BLaER1 treated with 17β-estradiol and CSF1 and Interleukin-3, amounts not matched to agents 10 nM and 100 nM (cell line): ENCODE results near the gene FAM240B.

Experiments used
- H3K27ac ChIP-seq, 11 experiments: shearing (Covaris generic); formaldehyde crosslinking; 2 replicates each; pipeline ENCODE4 v1.8.1; 2022
- H3K27me3 ChIP-seq, 11 experiments: shearing (Covaris generic); formaldehyde crosslinking; 2 replicates each; pipeline ENCODE4 v1.8.1; 2022
- H3K36me3 ChIP-seq, 11 experiments: shearing (Covaris generic); formaldehyde crosslinking; 2 replicates each; pipeline ENCODE4 v1.8.1; 2022
- H3K4me1 ChIP-seq, 10 experiments: shearing (Covaris generic); formaldehyde crosslinking; 2 replicates each; pipeline ENCODE4 v1.8.1; 2022
- H3K4me2 ChIP-seq, 11 experiments: shearing (Covaris generic); formaldehyde crosslinking; 2 replicates each; pipeline ENCODE4 v1.8.1; 2022
- H3K4me3 ChIP-seq, 10 experiments: shearing (Covaris generic); formaldehyde crosslinking; 2 replicates each; pipeline ENCODE4 v1.8.1; 2022
- H3K9ac ChIP-seq, 11 experiments: shearing (Covaris generic); formaldehyde crosslinking; 2 replicates each; pipeline ENCODE4 v1.8.1; 2022
- H3K9me3 ChIP-seq, 11 experiments: shearing (Covaris generic); formaldehyde crosslinking; replicated peaks in 1 of 11; 2 replicates each; pipeline ENCODE4 v1.8.1; 2022
- H4K20me1 ChIP-seq, 11 experiments: shearing (Covaris generic); formaldehyde crosslinking; 2 replicates each; pipeline ENCODE4 v1.8.1; 2022
- Cebpa-rat ChIP-seq, 11 experiments: shearing (Covaris generic); IDR thresholded peaks; 2 replicates each; pipeline ENCODE4 v1.8.1; 2022

The FAM240B gene

DNA sequence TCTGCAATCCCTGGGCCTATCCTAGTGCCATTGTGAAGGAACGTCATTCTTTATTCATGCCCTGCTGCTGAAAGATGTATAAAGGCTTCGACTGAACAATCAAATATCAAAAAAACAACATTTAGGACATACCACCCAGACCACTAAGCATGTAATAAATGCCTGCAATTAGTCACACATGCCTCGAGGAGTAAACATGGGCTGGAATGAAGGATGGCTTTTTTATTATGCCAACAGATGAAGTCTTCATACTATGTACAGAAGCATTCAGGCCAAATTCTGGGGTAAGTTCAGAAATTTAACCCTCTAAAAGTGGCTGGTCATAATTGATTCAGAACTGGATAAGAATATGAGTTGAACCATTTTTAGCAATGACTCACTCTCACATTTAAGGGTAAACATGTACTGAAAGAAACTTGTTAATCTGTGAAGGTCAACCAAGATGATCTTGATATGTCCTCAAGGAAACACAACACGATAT is 38.1 kb downstream of the FAM240B start:
- Histone ChIP-seq H3K27me3 (peaks cover 0 to 6% (median 0%) of the 10 kb centered on the region in 11 experiments; a peak in 1 of 22 replicates), H3K36me3 (no peaks in the 10 kb centered on the region), H4K20me1 (no peaks in the 10 kb centered on the region), H3K9me3 (peaks cover 0 to 20% (median 0%) of the 10 kb centered on the region in 11 experiments; a peak in 7 of 22 replicates), H3K4me3 (no peak overlapping the region), H3K9ac (no peak overlapping the region), H3K4me2 (peak overlapping the region in 8 of 11 experiments; percentile 46 to 76 (median 64); a peak in 15 of 22 replicates), H3K4me1 (peaks cover 0 to 81% (median 50%) of the 10 kb centered on the region in 10 experiments; a peak in 16 of 20 replicates), H3K27ac (no peak overlapping the region)
- TF ChIP-seq Cebpa-rat (IDR thresholded peaks at IDR 0.05), result no peak

DNA sequence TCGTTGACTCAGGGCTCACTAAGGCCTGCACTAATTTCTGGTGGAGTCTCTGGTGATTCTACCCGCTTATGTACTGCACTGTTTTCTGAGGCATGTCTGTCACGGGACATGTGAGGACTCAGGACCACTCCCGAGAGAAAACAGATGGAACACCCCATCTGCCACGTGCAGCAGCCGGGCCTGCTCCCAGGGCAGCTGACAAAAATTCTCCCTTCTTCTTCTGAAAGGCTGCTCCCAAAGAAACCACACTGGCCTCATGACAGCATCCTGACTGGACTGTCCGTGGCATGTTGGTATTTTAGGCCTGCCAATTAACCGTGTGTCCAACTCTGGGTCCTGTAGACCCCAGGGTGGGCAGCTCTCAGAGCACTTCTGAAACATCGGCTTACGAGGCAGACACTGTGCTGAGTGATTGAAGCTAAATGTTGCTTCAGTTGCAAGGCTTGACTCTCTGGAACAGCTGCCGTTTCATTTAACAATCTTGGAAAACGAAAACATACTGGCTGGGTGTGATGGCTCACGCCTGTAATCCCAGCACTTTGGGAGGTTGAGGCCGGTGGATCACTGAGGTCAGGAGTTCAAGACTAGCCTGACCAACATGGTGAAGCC is 39.0 kb downstream of the FAM240B start:
- H4K20me1 ChIP-seq, result no peaks in the 10 kb centered on the region
- no peaks in the 10 kb centered on the region for H3K36me3 ChIP-seq
- H3K4me2 ChIP-seq, result peak overlapping the region in 10 of 11 experiments; percentile 24 to 76 (median 62); a peak in 19 of 22 replicates
- peaks cover 0 to 20% (median 0%) of the 10 kb centered on the region in 11 experiments; a peak in 7 of 22 replicates for H3K9me3 ChIP-seq
- peak overlapping the region in 2 of 11 experiments; percentile 6 to 40; a peak in 1 of 22 replicates for H3K9ac ChIP-seq
- no peak for TF ChIP-seq Cebpa-rat (IDR thresholded peaks at IDR 0.05)
- H3K4me1 ChIP-seq, result peaks cover 0 to 77% (median 47%) of the 10 kb centered on the region in 10 experiments; a peak in 16 of 20 replicates
- peaks cover 0 to 6% (median 0%) of the 10 kb centered on the region in 11 experiments; a peak in 1 of 22 replicates for H3K27me3 ChIP-seq
- H3K4me3 ChIP-seq, result no peak overlapping the region
- H3K27ac ChIP-seq, result peak overlapping the region in 4 of 11 experiments; percentile 29 to 59 (median 34); a peak in 6 of 22 replicates

- Histone ChIP-seq H3K27ac (no peak overlapping the region), H3K36me3 (no peaks in the 10 kb centered on the region), H3K9ac (no peak overlapping the region), H3K4me1 (peaks cover 0 to 88% (median 54%) of the 10 kb centered on the region in 10 experiments; a peak in 17 of 20 replicates), H4K20me1 (no peaks in the 10 kb centered on the region), H3K27me3 (peaks cover 0 to 6% (median 0%) of the 10 kb centered on the region in 11 experiments; a peak in 1 of 22 replicates), H3K4me3 (no peak overlapping the region), H3K4me2 (peak overlapping the region in 2 of 11 experiments; percentile 5 to 7; a peak in 2 of 22 replicates), H3K9me3 (peaks cover 0 to 35% (median 14%) of the 10 kb centered on the region in 11 experiments; a peak in 13 of 22 replicates)
- no peak for TF ChIP-seq Cebpa-rat (IDR thresholded peaks at IDR 0.05)
Measured at GRCh38 chr9:38677660-38678303, 42.2 kb downstream of the FAM240B start.

GRCh38 chr9:38675831-38676230 is 44.1 kb downstream of the FAM240B start:
- Histone ChIP-seq H3K9me3 (peaks cover 0 to 36% (median 14%) of the 10 kb centered on the region in 11 experiments; a peak in 13 of 22 replicates), H3K4me1 (peaks cover 5 to 88% (median 51%) of the 10 kb centered on the region in 10 experiments; a peak in 18 of 20 replicates), H3K27me3 (peaks cover 0 to under 1% (median 0%) of the 10 kb centered on the region in 11 experiments; a peak in 1 of 22 replicates), H4K20me1 (no peaks in the 10 kb centered on the region), H3K27ac (no peak overlapping the region), H3K9ac (no peak overlapping the region), H3K36me3 (no peaks in the 10 kb centered on the region), H3K4me2 (peak overlapping the region in 7 of 11 experiments; percentile 1 to 59 (median 51); a peak in 10 of 22 replicates), H3K4me3 (no peak overlapping the region)
- TF ChIP-seq Cebpa-rat (IDR thresholded peaks at IDR 0.05), result no peak

GRCh38 chr9:38675211-38675610 is 44.7 kb downstream of the FAM240B start:
- no peak for TF ChIP-seq Cebpa-rat (IDR thresholded peaks at IDR 0.05)
- Histone ChIP-seq H3K9ac (no peak overlapping the region), H3K27ac (0 out of 22 replicates have a peak overlapping the region, but pooled peaks of 1 of the 11 experiments have one; percentile 8), H3K4me3 (no peak overlapping the region), H3K36me3 (no peaks in the 10 kb centered on the region), H3K9me3 (peaks cover 0 to 36% (median 14%) of the 10 kb centered on the region in 11 experiments; a peak in 13 of 22 replicates), H4K20me1 (no peaks in the 10 kb centered on the region), H3K4me2 (peak overlapping the region in 8 of 11 experiments; percentile 0 to 59 (median 37); a peak in 11 of 22 replicates), H3K4me1 (peaks cover 5 to 88% (median 48%) of the 10 kb centered on the region in 10 experiments; a peak in 18 of 20 replicates), H3K27me3 (no peaks in the 10 kb centered on the region)

- Histone ChIP-seq H3K4me3 (no peak overlapping the region), H3K27ac (peak overlapping the region in 6 of 11 experiments; percentile 35 to 64 (median 56); a peak in 11 of 22 replicates), H3K4me2 (peak overlapping the region in 10 of 11 experiments; percentile 45 to 78 (median 62); a peak in 17 of 22 replicates), H3K27me3 (peaks cover 0 to 6% (median 0%) of the 10 kb centered on the region in 11 experiments; a peak in 1 of 22 replicates), H4K20me1 (no peaks in the 10 kb centered on the region), H3K9ac (no peak overlapping the region), H3K9me3 (peaks cover 0 to 27% (median 14%) of the 10 kb centered on the region in 11 experiments; a peak in 13 of 22 replicates), H3K4me1 (peaks cover 13 to 88% (median 49%) of the 10 kb centered on the region in 10 experiments; a peak in 18 of 20 replicates), H3K36me3 (no peaks in the 10 kb centered on the region)
- no peak for TF ChIP-seq Cebpa-rat (IDR thresholded peaks at IDR 0.05)
Measured at GRCh38 chr9:38673399-38674193, 46.3 kb downstream of the FAM240B start.

DNA sequence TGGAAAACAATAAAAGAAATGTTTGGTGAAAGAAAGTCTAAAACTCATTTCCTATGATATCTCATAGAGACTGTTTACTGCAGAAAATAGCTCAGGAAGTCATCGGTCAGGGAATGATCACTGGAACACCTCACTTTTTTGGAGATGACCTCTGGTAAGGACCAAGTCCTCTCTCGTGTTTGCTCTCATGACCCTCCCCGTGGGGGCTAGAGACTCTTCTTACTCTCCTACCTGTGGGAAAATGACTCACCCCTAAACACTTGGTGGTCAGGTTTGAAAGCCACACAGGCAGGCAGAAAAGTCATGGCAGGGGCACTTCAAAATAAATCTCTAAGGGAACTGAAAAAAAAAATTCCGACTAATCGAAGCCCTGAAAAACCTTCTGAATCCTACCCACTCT is 48.2 kb downstream of the FAM240B start:
- no peak overlapping the region for H3K4me3 ChIP-seq
- peak overlapping the region; percentile 45 to 78 (median 61) for H3K4me2 ChIP-seq
- H3K9ac ChIP-seq, result peak overlapping the region in 2 of 11 experiments; percentile 30 to 35; a peak in 3 of 22 replicates
- H3K36me3 ChIP-seq, result no peaks in the 10 kb centered on the region
- H3K27me3 ChIP-seq, result peaks cover 0 to 6% (median 0%) of the 10 kb centered on the region in 11 experiments; a peak in 1 of 22 replicates
- peaks cover 13 to 81% (median 49%) of the 10 kb centered on the region in 10 experiments; a peak in 18 of 20 replicates for H3K4me1 ChIP-seq
- no peak for TF ChIP-seq Cebpa-rat (IDR thresholded peaks at IDR 0.05)
- peak overlapping the region in 4 of 11 experiments; percentile 23 to 63 (median 26); a peak in 6 of 22 replicates for H3K27ac ChIP-seq
- peaks cover 0 to 18% (median 11%) of the 10 kb centered on the region in 11 experiments; a peak in 10 of 22 replicates for H3K9me3 ChIP-seq
- no peaks in the 10 kb centered on the region for H4K20me1 ChIP-seq

- no peak for TF ChIP-seq Cebpa-rat (IDR thresholded peaks at IDR 0.05)
- peaks cover 0 to 6% (median 0%) of the 10 kb centered on the region in 11 experiments; a peak in 1 of 22 replicates for H3K27me3 ChIP-seq
- H3K4me2 ChIP-seq, result peak overlapping the region in 7 of 11 experiments; percentile 45 to 67 (median 61); a peak in 9 of 22 replicates
- H3K4me3 ChIP-seq, result no peak overlapping the region
- no peaks in the 10 kb centered on the region for H4K20me1 ChIP-seq
- H3K9ac ChIP-seq, result no peak overlapping the region
- peaks cover 13 to 81% (median 49%) of the 10 kb centered on the region in 10 experiments; a peak in 18 of 20 replicates for H3K4me1 ChIP-seq
- H3K36me3 ChIP-seq, result no peaks in the 10 kb centered on the region
- H3K27ac ChIP-seq, result 0 out of 22 replicates have a peak overlapping the region, but pooled peaks of 3 of the 11 experiments have one; percentile 23 to 63 (median 24)
- peaks cover 0 to 18% (median 11%) of the 10 kb centered on the region in 11 experiments; a peak in 10 of 22 replicates for H3K9me3 ChIP-seq
Measured at GRCh38 chr9:38671372-38671731, 48.6 kb downstream of the FAM240B start.
